ENCODE measurements around the gene ADD3.

GRCh38 chr10:110153396-110153795 lies 145.6 kb downstream of the ADD3 start:
- TF ChIP-seq ELF4 (IDR thresholded peaks at IDR 0.05) (no peak), FOXM1 (IDR thresholded peaks at IDR 0.05; ENCODE audit: borderline replicate concordance) (no peak), CTBP1 (IDR thresholded peaks at IDR 0.05; ENCODE audit: borderline replicate concordance) (no peak), SP1 (IDR thresholded peaks at IDR 0.05) (no peak), ARNT (IDR thresholded peaks at IDR 0.05) (no peak), BHLHE40 (IDR thresholded peaks at IDR 0.05; ENCODE audit: borderline replicate concordance) (no peak), FOXA1 (IDR thresholded peaks at IDR 0.05) (no peak), ZNF384 (IDR thresholded peaks at IDR 0.05) (no peak), PKNOX1 (IDR thresholded peaks at IDR 0.05) (no peak)
